T-helper 22 cell (primary cell): ENCODE results near the gene ZNF276.
"Not testable (repeated sequence)": the region's sequence is repeated elsewhere in the genome, so short reads cannot be mapped to it uniquely, and the experiment has no call there.

Source experiments
- DNase-seq: peaks from one replicate; pipeline ENCODE4 v3.0.0-alpha.2; 2020; ENCODE audit warnings: low read depth

The ZNF276 gene

GRCh38 chr16:89695875-89696669 lies 25.3 kb upstream of the ZNF276 start:
- no peak for DNase-seq

- DNase-seq, result no peak
Measured at GRCh38 chr16:89696670-89697128, 24.6 kb upstream of the ZNF276 start.

GRCh38 chr16:89697161-89697615 lies 24.1 kb upstream of the ZNF276 start:
- DNase-seq, result no peak

- no peak for DNase-seq
Measured at GRCh38 chr16:89697616-89698331, 23.6 kb upstream of the ZNF276 start.

GRCh38 chr16:89698717-89699116 lies 22.6 kb upstream of the ZNF276 start:
- not testable (repeated sequence) for DNase-seq

GRCh38 chr16:89699629-89700099 lies 21.7 kb upstream of the ZNF276 start:
- DNase-seq, result not testable (repeated sequence)

GRCh38 chr16:89700100-89700648 lies 21.2 kb upstream of the ZNF276 start:
- DNase-seq, result peak; percentile 96

GRCh38 chr16:89700649-89701424 lies 20.5 kb upstream of the ZNF276 start:
- peak; percentile 36 for DNase-seq

GRCh38 chr16:89701425-89702406 lies 19.6 kb upstream of the ZNF276 start, which contains the start of gene SPATA2L:
Gene SPATA2L, minus strand, starts transcription at chr16:89701705. Its CDS starts 473 bp downstream, at chr16:89701232.
- peak; percentile 96 for DNase-seq

- DNase-seq, result no peak
Measured at GRCh38 chr16:89704281-89704680, 17.1 kb upstream of the ZNF276 start.

- no peak for DNase-seq
Measured at GRCh38 chr16:89705006-89705405, 16.3 kb upstream of the ZNF276 start.

GRCh38 chr16:89706518-89707260 lies 14.6 kb upstream of the ZNF276 start:
- no peak for DNase-seq

- DNase-seq, result no peak
Measured at GRCh38 chr16:89707695-89708094, 13.6 kb upstream of the ZNF276 start.

GRCh38 chr16:89708481-89708931 lies 12.8 kb upstream of the ZNF276 start:
- DNase-seq, result no peak

GRCh38 chr16:89709166-89709565 lies 12.2 kb upstream of the ZNF276 start:
- no peak for DNase-seq

- no peak for DNase-seq
Measured at GRCh38 chr16:89709716-89710432, 11.5 kb upstream of the ZNF276 start.

GRCh38 chr16:89710709-89711564 lies 10.4 kb upstream of the ZNF276 start:
- DNase-seq, result no peak
